GM15510 (cell line): ENCODE results near the gene CSF2.

Source experiments
- POLR2A ChIP-seq: IDR thresholded peaks from 3 replicates; pipeline ENCODE4 v1.6.1; 2011; ENCODE audit warnings: borderline replicate concordance; ENCODE audit not compliant: insufficient read length; ENCODE audit errors: extremely low read depth

Gene CSF2

GRCh38 chr5:132070460-132071337, 2.9 kb upstream of the CSF2 start:
- no peak for TF ChIP-seq POLR2A

DNA sequence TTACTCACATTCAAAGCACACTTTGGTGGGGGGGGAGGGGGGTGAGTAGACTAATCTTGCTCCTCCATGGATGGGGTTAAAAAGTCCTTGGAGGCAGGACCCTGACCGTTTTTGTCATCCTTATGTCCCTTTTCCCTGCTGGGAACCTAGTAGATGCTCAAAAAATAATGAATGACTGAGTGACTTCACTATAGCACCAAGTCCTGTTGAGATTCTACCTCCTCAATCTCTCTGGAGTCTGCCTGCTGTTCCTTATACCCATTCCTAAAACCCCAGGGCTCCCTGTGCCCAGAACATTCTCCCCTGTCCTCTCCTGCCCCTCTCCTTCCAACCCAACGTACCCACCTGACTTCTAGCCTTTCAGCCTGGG, 2.3 kb upstream of the CSF2 start:
- no peak for TF ChIP-seq POLR2A

GRCh38 chr5:132072070-132072469, 1.5 kb upstream of the CSF2 start:
- TF ChIP-seq POLR2A, result no peak

DNA sequence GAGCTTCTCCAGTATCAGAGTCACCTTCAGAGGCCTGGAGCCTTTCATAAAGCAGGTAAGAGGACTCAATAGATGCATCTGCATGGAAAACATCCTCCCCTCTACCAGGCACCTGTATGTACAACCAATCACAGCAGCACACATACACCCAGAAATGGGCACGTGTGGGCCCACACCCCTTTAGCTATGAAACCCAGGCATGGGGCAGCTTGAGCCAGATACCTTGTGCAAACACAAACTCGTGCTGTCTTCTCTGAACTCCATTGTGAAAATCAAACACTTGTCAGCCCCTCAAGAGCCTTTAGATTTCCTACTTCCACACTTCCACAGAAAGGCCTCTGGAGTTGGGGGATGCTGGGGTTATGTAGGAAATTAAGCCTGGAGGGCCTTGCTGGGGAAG, 1.1 kb upstream of the CSF2 start:
- no peak for TF ChIP-seq POLR2A

DNA sequence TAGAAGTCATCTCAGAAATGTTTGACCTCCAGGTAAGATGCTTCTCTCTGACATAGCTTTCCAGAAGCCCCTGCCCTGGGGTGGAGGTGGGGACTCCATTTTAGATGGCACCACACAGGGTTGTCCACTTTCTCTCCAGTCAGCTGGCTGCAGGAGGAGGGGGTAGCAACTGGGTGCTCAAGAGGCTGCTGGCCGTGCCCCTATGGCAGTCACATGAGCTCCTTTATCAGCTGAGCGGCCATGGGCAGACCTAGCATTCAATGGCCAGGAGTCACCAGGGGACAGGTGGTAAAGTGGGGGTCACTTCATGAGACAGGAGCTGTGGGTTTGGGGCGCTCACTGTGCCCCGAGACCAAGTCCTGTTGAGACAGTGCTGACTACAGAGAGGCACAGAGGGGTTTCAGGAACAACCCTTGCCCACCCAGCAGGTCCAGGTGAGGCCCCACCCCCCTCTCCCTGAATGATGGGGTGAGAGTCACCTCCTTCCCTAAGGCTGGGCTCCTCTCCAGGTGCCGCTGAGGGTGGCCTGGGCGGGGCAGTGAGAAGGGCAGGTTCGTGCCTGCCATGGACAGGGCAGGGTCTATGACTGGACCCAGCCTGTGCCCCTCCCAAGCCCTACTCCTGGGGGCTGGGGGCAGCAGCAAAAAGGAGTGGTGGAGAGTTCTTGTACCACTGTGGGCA, 642 bp downstream of the CSF2 start:
- no peak for TF ChIP-seq POLR2A

- TF ChIP-seq POLR2A, result no peak
Measured at GRCh38 chr5:132074772-132075718, 1.5 kb downstream of the CSF2 start.

- no peak for TF ChIP-seq POLR2A
Measured at GRCh38 chr5:132075719-132076077, 2.1 kb downstream of the CSF2 start.

DNA sequence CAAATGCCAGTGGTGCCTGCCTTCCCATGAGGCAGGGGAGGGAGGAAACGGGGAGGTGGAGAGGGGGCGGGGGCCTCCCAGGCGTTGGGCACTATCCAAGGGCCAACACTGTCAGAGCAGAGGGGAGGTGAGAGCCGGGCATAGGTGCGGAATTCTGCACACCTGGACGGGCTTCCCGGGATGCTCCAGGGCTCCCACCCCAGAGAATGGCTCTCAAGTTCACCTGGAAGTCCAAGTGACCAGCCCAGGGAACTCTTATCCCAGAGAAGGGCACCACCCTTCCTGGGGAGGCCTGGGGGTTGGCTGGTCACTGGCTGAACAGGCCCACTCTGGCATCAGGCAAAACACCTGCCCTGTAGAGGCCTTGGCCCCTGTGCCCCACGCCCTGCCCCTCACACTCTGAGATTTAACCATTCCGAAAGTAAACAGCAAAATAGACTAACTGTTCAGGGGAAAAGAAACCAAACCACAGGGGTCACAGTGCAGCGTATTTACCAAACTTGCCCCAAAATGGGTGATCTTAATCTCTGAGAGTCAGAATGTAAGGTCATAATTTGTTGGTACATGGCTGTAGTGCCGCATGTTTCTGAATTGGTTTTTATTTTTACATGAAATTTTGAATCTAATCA, 2.7 kb downstream of the CSF2 start:
- no peak for TF ChIP-seq POLR2A

DNA sequence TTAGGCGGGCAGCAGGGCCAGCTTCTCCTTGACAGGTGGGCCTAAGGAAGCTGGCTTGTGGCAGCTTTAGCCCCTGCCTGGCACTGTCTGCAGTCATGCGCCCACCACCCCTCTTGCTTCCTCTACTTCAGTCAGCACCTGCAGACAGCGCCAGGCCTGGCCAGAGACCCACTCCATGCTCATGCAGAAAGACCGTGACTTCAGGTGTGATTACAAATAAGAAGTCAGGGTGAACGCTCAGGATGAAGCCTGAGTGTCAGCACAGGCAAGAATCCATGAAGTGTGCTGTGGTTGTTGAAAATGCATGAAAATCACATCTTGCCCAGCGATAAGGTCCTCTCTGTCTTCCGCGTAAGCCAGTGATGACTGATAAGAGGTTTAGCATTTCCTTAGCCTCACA, 3.4 kb downstream of the CSF2 start:
- no peak for TF ChIP-seq POLR2A

DNA sequence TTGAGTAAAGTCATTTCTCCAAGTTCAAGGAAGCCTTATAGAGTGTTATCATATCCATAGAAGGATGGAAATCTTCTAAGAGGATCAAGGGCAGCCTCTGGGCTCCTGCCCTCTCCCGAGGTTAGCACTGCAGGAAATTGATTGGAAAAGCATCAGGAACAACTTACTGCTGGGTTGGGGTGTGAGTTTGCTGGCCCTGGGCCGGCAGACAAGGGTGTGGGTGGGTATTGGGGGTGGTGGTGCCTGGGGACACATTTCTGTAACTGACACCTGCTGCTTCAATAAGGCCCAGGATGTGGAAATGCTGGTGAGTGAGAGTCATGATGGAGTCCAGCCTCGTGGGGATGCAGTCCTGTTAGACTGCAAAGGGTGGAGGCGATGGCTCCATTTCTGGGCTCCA, 5.5 kb downstream of the CSF2 start:
- no peak for TF ChIP-seq POLR2A

- TF ChIP-seq POLR2A, result no peak
Measured at GRCh38 chr5:132079619-132080018, 6.0 kb downstream of the CSF2 start.

DNA sequence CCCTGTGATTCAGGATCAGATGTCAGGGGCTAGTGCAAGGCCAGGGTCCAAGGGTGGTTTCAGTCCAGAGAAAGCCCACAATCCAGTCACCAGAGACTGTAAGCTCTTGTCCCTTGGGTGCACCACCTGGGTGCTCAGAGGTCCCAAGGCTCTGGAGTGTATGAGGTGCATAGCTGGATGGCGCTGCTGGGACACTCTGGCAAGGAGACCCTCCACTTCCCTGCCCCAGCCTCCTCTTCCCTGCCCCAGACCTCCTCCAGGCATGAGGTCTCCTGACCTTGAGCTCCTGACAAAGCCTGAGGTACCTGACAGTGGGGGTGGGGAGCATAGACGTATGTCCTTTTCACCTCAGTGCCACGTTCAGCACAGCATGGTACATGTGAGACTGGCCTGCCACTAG, 7.0 kb downstream of the CSF2 start:
- TF ChIP-seq POLR2A, result no peak

DNA sequence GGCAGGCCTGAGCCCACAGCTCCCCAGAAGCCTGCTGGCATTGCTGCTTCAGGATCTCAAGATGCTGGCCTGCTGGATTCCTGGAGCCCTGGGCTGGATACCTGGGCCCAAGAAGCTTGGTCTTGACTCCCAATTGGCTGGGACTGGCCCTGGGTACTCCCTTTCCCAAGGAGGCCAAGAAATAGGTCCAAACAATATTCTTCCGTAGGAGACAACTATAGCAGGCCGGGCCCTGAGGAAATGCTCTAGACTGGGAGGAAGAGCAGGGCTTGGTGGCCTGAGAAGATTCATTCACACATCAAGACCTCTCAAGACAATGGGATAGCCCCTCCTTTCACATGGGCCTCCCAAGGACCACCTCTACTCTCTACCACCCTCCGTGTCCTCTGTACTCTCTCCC, 7.9 kb downstream of the CSF2 start:
- TF ChIP-seq POLR2A, result no peak

DNA sequence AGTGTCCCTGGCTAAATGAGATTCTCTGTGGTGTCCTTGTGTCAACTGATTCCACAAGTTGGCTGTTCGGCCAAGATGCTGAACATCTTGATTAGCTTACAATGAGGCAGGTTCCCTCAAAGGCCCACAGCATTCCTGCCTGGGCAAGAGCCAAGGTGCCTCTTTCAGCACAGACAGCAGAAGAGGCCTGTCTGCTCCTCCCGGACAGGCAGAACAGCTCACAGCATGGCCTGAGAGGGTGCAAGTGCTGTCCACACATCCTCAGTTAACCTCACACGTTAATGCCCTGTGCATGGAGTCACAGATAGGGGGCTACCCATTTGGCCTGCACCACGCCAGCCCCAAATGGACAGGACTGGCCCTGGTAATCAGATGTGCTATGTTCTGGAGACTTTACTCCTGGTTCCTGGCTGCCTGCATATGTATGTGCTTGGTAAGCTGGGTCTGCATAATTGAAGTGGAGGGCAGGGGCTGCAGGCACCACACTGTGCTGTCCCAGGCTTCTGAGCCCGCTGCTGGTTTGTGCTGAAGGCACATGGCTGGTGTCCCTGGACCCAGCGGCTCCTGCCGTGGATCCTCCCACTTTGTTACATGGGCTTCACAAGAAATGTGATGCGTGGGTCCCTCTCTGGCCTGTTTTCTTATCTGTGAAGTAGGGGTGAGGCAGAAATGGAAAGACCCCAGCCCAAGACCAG, 8.9 kb downstream of the CSF2 start:
- TF ChIP-seq POLR2A, result no peak
